Neural progenitor cell (in vitro differentiated cells): ENCODE measurements around the gene STX16. TPM values are rescaled to one million over a fixed set of nuclear protein-coding genes. Genes with fewer than 3 reads are reported as not detected.

Experiments used
- DNase-seq: peaks from one replicate; pipeline ENCODE4 v3.0.0-alpha.2; 2016; ENCODE audit warnings: low spot score
- H2AFZ ChIP-seq: fragments of 200-600 bp; sonication (generic); replicated peaks from 2 replicates; pipeline ENCODE4 v1.6.1; 2016; ENCODE audit warnings: antibody characterized with exemption
- H3F3A ChIP-seq: fragments of 200-600 bp; sonication (generic); 2 replicates; pipeline ENCODE4 v1.6.1; 2016; ENCODE audit warnings: antibody characterized with exemption, low read depth
- H3K27ac ChIP-seq: fragments of 200-600 bp; sonication (generic); 2 replicates; pipeline ENCODE4 v1.5.1; 2016; ENCODE audit warnings: mild to moderate bottlenecking
- H3K27me3 ChIP-seq: fragments of 200-600 bp; sonication (generic); 2 replicates; pipeline ENCODE4 v1.6.1; 2016; ENCODE audit warnings: mild to moderate bottlenecking, moderate library complexity
- H3K36me3 ChIP-seq: fragments of 200-600 bp; sonication (generic); 2 replicates; pipeline ENCODE4 v1.5.1; 2016
- H3K4me1 ChIP-seq: fragments of 200-600 bp; sonication (generic); 2 replicates; pipeline ENCODE4 v1.6.1; 2016; ENCODE audit warnings: mixed run types
- H3K4me2 ChIP-seq: fragments of 200-600 bp; sonication (generic); 2 replicates; pipeline ENCODE4 v1.6.1; 2016
- H3K4me3 ChIP-seq: fragments of 200-600 bp; sonication (generic); 2 replicates; pipeline ENCODE4 v1.5.1; 2016
- H3K79me2 ChIP-seq: fragments of 200-600 bp; sonication (generic); 2 replicates; pipeline ENCODE4 v1.6.1; 2016; ENCODE audit warnings: low read depth
- H3K9ac ChIP-seq: fragments of 200-600 bp; sonication (generic); 2 replicates; pipeline ENCODE4 v1.6.1; 2016
- H3K9me3 ChIP-seq: fragments of 200-600 bp; sonication (generic); 2 replicates; pipeline ENCODE4 v1.5.1; 2016; ENCODE audit warnings: low read depth
- H4K20me1 ChIP-seq: fragments of 200-600 bp; sonication (generic); 2 replicates; pipeline ENCODE4 v1.6.1; 2016; ENCODE audit warnings: low read depth
- H3K27ac Mint-ChIP-seq: 3 replicates; pipeline ENCODE4 v1.8.0; 2021; ENCODE audit warnings: mixed read lengths
- H3K27me3 Mint-ChIP-seq: 2 replicates; pipeline ENCODE4 v1.8.0; 2022; ENCODE audit warnings: low read depth, mild to moderate bottlenecking, inconsistent platforms, moderate library complexity, mixed read lengths; ENCODE audit not compliant: insufficient read depth
- H3K36me3 Mint-ChIP-seq: 3 replicates; pipeline ENCODE4 v1.8.0; 2021; ENCODE audit warnings: mixed read lengths
- H3K4me1 Mint-ChIP-seq: 3 replicates; pipeline ENCODE4 v1.8.0; 2021; ENCODE audit warnings: mixed read lengths
- H3K4me3 Mint-ChIP-seq: 3 replicates; pipeline ENCODE4 v1.8.0; 2021; ENCODE audit warnings: mild to moderate bottlenecking, moderate library complexity, mixed read lengths
- H3K9me3 Mint-ChIP-seq: 3 replicates; pipeline ENCODE4 v1.8.0; 2020; ENCODE audit warnings: mixed read lengths
- CTCF ChIP-seq: fragments of 200-600 bp; sonication (generic); IDR thresholded peaks from 2 replicates; pipeline ENCODE4 v1.5.1; 2017; ENCODE audit warnings: antibody characterized with exemption, mild to moderate bottlenecking
- EZH2 ChIP-seq: fragments of 200-600 bp; sonication (generic); IDR thresholded peaks from 2 replicates; pipeline ENCODE4 v1.6.1; 2017; ENCODE audit warnings: antibody characterized with exemption, mild to moderate bottlenecking, moderate library complexity
- EZH2phosphoT487 ChIP-seq: fragments of 200-600 bp; sonication (generic); IDR thresholded peaks from 2 replicates; pipeline ENCODE4 v1.6.1; 2017; ENCODE audit warnings: antibody characterized with exemption
- total RNA-seq: library from RNA; depleted of rRNA; stranded (reverse); fragments of >200 nt; gene quantifications from 2 replicates; pipeline ENCODE4 v1.2.3, GENCODE V29; 2015; ENCODE audit warnings: low replicate concordance

Gene STX16
- total RNA-seq, 1 donor from 2014 or later, result 46.6 TPM

- H3K4me1 ChIP-seq, result peaks cover 36% of the 10 kb centered on the region
- Mint-ChIP-seq H3K36me3 (no peaks in the 10 kb centered on the region), H3K27ac (peak overlapping the region; percentile 94), H3K4me3 (peak overlapping the region; percentile 97), H3K27me3 (peaks cover 8% of the 10 kb centered on the region), H3K4me1 (peaks cover 19% of the 10 kb centered on the region), H3K9me3 (no peaks in the 10 kb centered on the region)
- H3K4me3 ChIP-seq, result peak overlapping the region; percentile 85
- H3K27me3 ChIP-seq, result peaks cover 15% of the 10 kb centered on the region
- peak overlapping the region; percentile 92 for H3K9ac ChIP-seq
- DNase-seq, result peak; percentile 73
- H2AFZ ChIP-seq, result no peak overlapping the region
- peak overlapping the region; percentile 95 for H3K4me2 ChIP-seq
- TF ChIP-seq EZH2phosphoT487, result no peak
- no peak for TF ChIP-seq EZH2
- no peak for TF ChIP-seq CTCF
- peak overlapping the region; percentile 71 for H3K27ac ChIP-seq
- H3K36me3 ChIP-seq, result no peaks in the 10 kb centered on the region
- peaks cover 40% of the 10 kb centered on the region for H3F3A ChIP-seq
- no peaks in the 10 kb centered on the region for H3K9me3 ChIP-seq
- H3K79me2 ChIP-seq, result peaks cover 60% of the 10 kb centered on the region
- H4K20me1 ChIP-seq, result peaks cover 46% of the 10 kb centered on the region
Measured at GRCh38 chr20:58651946-58652605, 993 bp downstream of the STX16 start.

- no peaks in the 10 kb centered on the region for H3K36me3 Mint-ChIP-seq
- Histone ChIP-seq H3K79me2 (peaks cover 67% of the 10 kb centered on the region), H3K27me3 (peaks cover 15% of the 10 kb centered on the region), H3K36me3 (no peaks in the 10 kb centered on the region), H3K4me2 (peak overlapping the region; percentile 95), H3K4me1 (peaks cover 43% of the 10 kb centered on the region), H3F3A (peaks cover 40% of the 10 kb centered on the region), H3K4me3 (peak overlapping the region; percentile 85), H3K27ac (peak overlapping the region; percentile 71), H3K9me3 (no peaks in the 10 kb centered on the region), H4K20me1 (peaks cover 53% of the 10 kb centered on the region), H3K9ac (peak overlapping the region; percentile 92), H2AFZ (no peak overlapping the region)
- H3K9me3 Mint-ChIP-seq, result no peaks in the 10 kb centered on the region
- peaks cover 24% of the 10 kb centered on the region for H3K4me1 Mint-ChIP-seq
- peak overlapping the region; percentile 97 for H3K4me3 Mint-ChIP-seq
- peak; percentile 23 for DNase-seq
- peak overlapping the region; percentile 82 for H3K27ac Mint-ChIP-seq
- peaks cover 8% of the 10 kb centered on the region for H3K27me3 Mint-ChIP-seq
- TF ChIP-seq EZH2phosphoT487 (no peak), CTCF (no peak), EZH2 (no peak)
Measured at GRCh38 chr20:58652606-58653294, 1.7 kb downstream of the STX16 start.

- peak overlapping the region; percentile 12 for H3K9ac ChIP-seq
- H3K4me1 ChIP-seq, result peaks cover 58% of the 10 kb centered on the region
- H3K4me2 ChIP-seq, result peak overlapping the region; percentile 95
- peaks cover 69% of the 10 kb centered on the region for H4K20me1 ChIP-seq
- H3K27ac Mint-ChIP-seq, result no peak overlapping the region
- H3K79me2 ChIP-seq, result peaks cover 83% of the 10 kb centered on the region
- H3K36me3 Mint-ChIP-seq, result no peaks in the 10 kb centered on the region
- peaks cover 30% of the 10 kb centered on the region for H3K4me1 Mint-ChIP-seq
- H3K9me3 ChIP-seq, result no peaks in the 10 kb centered on the region
- peak overlapping the region; percentile 85 for H3K4me3 ChIP-seq
- no peaks in the 10 kb centered on the region for H3K36me3 ChIP-seq
- H3K27me3 Mint-ChIP-seq, result peaks cover 8% of the 10 kb centered on the region
- no peak overlapping the region for H2AFZ ChIP-seq
- no peak overlapping the region for H3K4me3 Mint-ChIP-seq
- no peak for DNase-seq
- TF ChIP-seq EZH2 (no peak), EZH2phosphoT487 (no peak), CTCF (no peak)
- H3K27ac ChIP-seq, result no peak overlapping the region
- no peaks in the 10 kb centered on the region for H3K9me3 Mint-ChIP-seq
- H3F3A ChIP-seq, result peaks cover 40% of the 10 kb centered on the region
- H3K27me3 ChIP-seq, result peaks cover 7% of the 10 kb centered on the region
Measured at GRCh38 chr20:58654337-58654736, 3.3 kb downstream of the STX16 start.
